ENCODE results near the gene SIX3. TPM values are rescaled to one million over a fixed set of nuclear protein-coding genes. Genes with fewer than 3 reads are reported as not detected.

The SIX3 gene
- total and polyA plus RNA-seq, 11 donors: not detected

GRCh38 chr2:44952143-44952805, 10.8 kb downstream of the SIX3 start:
- ATAC-seq: peak in 3 of 4 donors; percentile 54 to 69 (median 57)
- WGBS, 4 donors: 1 to 3% (median 2%) methylated on average over 40 to 59 of the region's 59 CpGs
- Histone ChIP-seq H3K9me3 (no peaks in the 10 kb centered on the region), H3K27me3 (peaks cover 27 to 99% (median 83%) of the 10 kb centered on the region in 9 donors), H3K4me3 (peak overlapping the region in 10 of 12 donors; percentile 17 to 55 (median 42)), H3K27ac (no peak overlapping the region), H3K36me3 (no peaks in the 10 kb centered on the region), H3K4me1 (peaks cover 0 to 44% (median 30%) of the 10 kb centered on the region in 12 donors)
- intact Hi-C loops (cut with DNase I): loop anchor here in 9 of 10 donors (5.0 to 10.0 kb wide), 8 partner anchors 235 to 910 kb away; no protein-coding TSS in a partner anchor
- no peak for TF ChIP-seq POLR2A (IDR thresholded peaks at IDR 0.05)
- peak; percentile 32 to 77 (median 59) for TF ChIP-seq CTCF (IDR thresholded peaks at IDR 0.05)
- DNase-seq: no peak

- H3K9me3 ChIP-seq: no peaks in the 10 kb centered on the region
- peaks cover 27 to 99% (median 79%) of the 10 kb centered on the region in 9 donors for H3K27me3 ChIP-seq
- TF ChIP-seq CTCF (IDR thresholded peaks at IDR 0.05): no peak
- no peak for TF ChIP-seq POLR2A (IDR thresholded peaks at IDR 0.05)
- 5 to 12% (median 10%) methylated on average over 36 to 39 of the region's 39 CpGs for WGBS, 4 donors
- peaks cover 0 to 44% (median 30%) of the 10 kb centered on the region in 12 donors for H3K4me1 ChIP-seq
- intact Hi-C loops (cut with DNase I): loop anchor here in 9 of 10 donors (5.0 to 10.0 kb wide), 8 partner anchors 236 to 911 kb away; no protein-coding TSS in a partner anchor
- DNase-seq: no peak
- no peaks in the 10 kb centered on the region for H3K36me3 ChIP-seq
- no peak overlapping the region for H3K27ac ChIP-seq
- H3K4me3 ChIP-seq: peak overlapping the region in 10 of 12 donors; percentile 17 to 55 (median 42)
- ATAC-seq: no peak
Observed at GRCh38 chr2:44952806-44953498, 11.4 kb downstream of the SIX3 start.

DNA sequence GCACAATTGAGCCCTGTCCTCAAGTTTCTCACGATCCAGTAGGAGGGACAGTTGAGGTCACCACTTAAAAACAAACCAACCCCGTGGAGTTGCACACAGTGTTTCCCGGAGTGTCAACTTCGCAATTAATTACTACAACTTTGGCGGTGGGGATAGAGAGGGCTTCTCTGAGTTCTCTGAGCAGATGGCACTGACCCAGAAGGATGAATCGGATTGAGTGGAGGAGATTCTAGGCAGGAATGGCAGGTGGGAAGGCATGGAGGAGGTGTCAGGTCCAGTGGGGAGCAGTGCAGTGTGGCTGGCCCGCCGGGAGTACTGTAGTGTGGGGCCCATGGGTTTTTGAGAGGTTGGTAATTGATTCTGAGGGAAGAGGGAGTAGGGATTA, 12.0 kb downstream of the SIX3 start:
- TF ChIP-seq CTCF (IDR thresholded peaks at IDR 0.05) (no peak), POLR2A (IDR thresholded peaks at IDR 0.05) (no peak)
- DNase-seq (no peak), ATAC-seq (no peak)
- H3K9me3 ChIP-seq: no peaks in the 10 kb centered on the region
- no peak overlapping the region for H3K27ac ChIP-seq
- no peak overlapping the region for H3K4me3 ChIP-seq
- H3K4me1 ChIP-seq: peaks cover 0 to 44% (median 30%) of the 10 kb centered on the region in 12 donors
- intact Hi-C loops (cut with DNase I): loop anchor here in 9 of 10 donors (5.0 to 10.0 kb wide), 8 partner anchors 236 to 911 kb away; no protein-coding TSS in a partner anchor
- no peaks in the 10 kb centered on the region for H3K36me3 ChIP-seq
- H3K27me3 ChIP-seq: peaks cover 27 to 98% (median 76%) of the 10 kb centered on the region in 9 donors
- 16 to 32% (median 21%) methylated on average over 8 of the region's 8 CpGs for WGBS, 4 donors

- intact Hi-C loops (cut with DNase I): loop anchor here (2.0 to 10.0 kb wide), 14 partner anchors 237 to 912 kb away; no protein-coding TSS in a partner anchor
- no peak overlapping the region for H3K27ac ChIP-seq
- H3K4me1 ChIP-seq: peaks cover 0 to 42% (median 30%) of the 10 kb centered on the region in 12 donors
- H3K27me3 ChIP-seq: peaks cover 27 to 98% (median 67%) of the 10 kb centered on the region in 9 donors
- peak overlapping the region in 9 of 12 donors; percentile 0 to 47 (median 31) for H3K4me3 ChIP-seq
- ATAC-seq: no peak
- no peaks in the 10 kb centered on the region for H3K9me3 ChIP-seq
- no peak for DNase-seq
- WGBS, 4 donors: 6 to 8% (median 6%) methylated on average over 13 to 25 of the region's 25 CpGs
- no peaks in the 10 kb centered on the region for H3K36me3 ChIP-seq
- TF ChIP-seq CTCF (IDR thresholded peaks at IDR 0.05) (no peak), POLR2A (IDR thresholded peaks at IDR 0.05) (no peak)
Observed at GRCh38 chr2:44954447-44954888, 13.0 kb downstream of the SIX3 start.
